Transverse colon (tissue), 4 donors: Measurements from ENCODE around the gene WNT6.

ENCODE experiments used
- CTCF ChIP-seq, 5 experiments: fragments of 200-600 bp in 3 of 5; fragments of 450-650 bp in 2 of 5; sonication (generic) in 3 of 5; IDR thresholded peaks; 1 replicate in 2 of 5; 2 replicates in 3 of 5; pipeline ENCODE4 v1.5.1; 2016 to 2017; ENCODE audit warnings: antibody characterized with exemption in 5 of 5, inconsistent platforms in 3 of 5, mild to moderate bottlenecking in 2 of 5, moderate library complexity in 1 of 5
- EP300 ChIP-seq: sonication (generic); formaldehyde crosslinking; IDR thresholded peaks from one replicate; pipeline ENCODE4 v1.6.1; 2017; ENCODE audit warnings: antibody characterized with exemption, low read depth
- POLR2A ChIP-seq: fragments of 450-650 bp; IDR thresholded peaks from one replicate; pipeline ENCODE4 v1.6.1; 2016; ENCODE audit warnings: antibody characterized with exemption, mild to moderate bottlenecking, moderate library complexity
- POLR2AphosphoS5 ChIP-seq, 3 donors: sonication (generic); formaldehyde crosslinking; IDR thresholded peaks; one replicate each; pipeline ENCODE4 v1.6.1; 2016; ENCODE audit warnings: antibody characterized with exemption in 3 of 3

GRCh38 chr2:218858671-218859555 is 692 bp upstream of the WNT6 start:
- TF ChIP-seq EP300 (no peak), POLR2A (no peak), CTCF (IDR thresholded peaks at IDR 0.05) (no peak), POLR2AphosphoS5 (IDR thresholded peaks at IDR 0.05) (no peak)
